K562 (cell line): ENCODE measurements around the gene WFDC11. TPM values are rescaled to one million over a fixed set of nuclear protein-coding genes. Genes with fewer than 3 reads are reported as not detected.

ENCODE experiments used
- ATAC-seq: fragments of 200-7000 bp; cut with Tn5 transposase; 3 replicates; pipeline ENCODE4 v1.9.1; 2020; ENCODE audit warnings: moderate library complexity
- BruUV-seq: library from RNA; stranded (reverse); fragments of 400-500 nt; replicated peaks from 2 replicates; lab custom pipeline; 2021; lab: Mats Ljungman, UMichigan
- CTCF ChIA-PET: fragments of 300-600 bp; formaldehyde crosslinking; extraction: SDS; loops from one replicate; lab custom pipeline; 2021; ENCODE audit warnings: low intra/inter-chr PET ratio; lab: Yijun Ruan, JAX
- POLR2A ChIA-PET: fragments of 300-600, 350-650 bp; sonication (Branson Sonifier 250); formaldehyde crosslinking; extraction: SDS; loops from one replicate; lab custom pipeline; 2021; ENCODE audit warnings: antibody characterized with exemption, inconsistent platforms; lab: Yijun Ruan, JAX
- DNase-seq, 4 experiments: peaks; one replicate each; pipeline versions ENCODE4 v3.0.0 to v3.0.0-alpha.2; 2011 to 2018; ENCODE audit warnings: low spot score in 3 of 4, mixed read lengths in 3 of 4; ENCODE audit errors: extremely low read depth in 1 of 4
- FAIRE-seq: peaks from 2 replicates; lab custom pipeline; 2011; peaks lifted over from hg19 to GRCh38; lab: Jason Lieb, UNC
- H2AFZ ChIP-seq: 2 replicates; pipeline ENCODE4 v1.6.0; 2011; ENCODE audit warnings: low read depth, low read length, control low read depth, inconsistent platforms
- H3K27ac ChIP-seq: fragments of 200-600 bp; 3 replicates; pipeline ENCODE4 v1.8.0; 2011; ENCODE audit warnings: low read depth, mild to moderate bottlenecking, control low read depth, inconsistent platforms, low read length, moderate library complexity, mixed read lengths; ENCODE audit errors: extremely low read depth
- H3K27me3 ChIP-seq, 2 experiments: fragments of 300-600 bp in 1 of 2; 2 replicates in 1 of 2; 3 replicates in 1 of 2; pipeline versions ENCODE4 v1.6.0 to v1.8.0; 2011; ENCODE audit warnings: inconsistent platforms in 2 of 2, low read length in 2 of 2, mild to moderate bottlenecking in 1 of 2, mixed read lengths in 1 of 2, moderate library complexity in 1 of 2; ENCODE audit not compliant: control insufficient read depth in 2 of 2, insufficient read depth in 2 of 2
- H3K36me3 ChIP-seq: fragments of 300-600 bp; 3 replicates; pipeline ENCODE4 v1.8.0; 2011; ENCODE audit warnings: mild to moderate bottlenecking, low read length, inconsistent platforms; ENCODE audit not compliant: control insufficient read depth, insufficient read depth
- H3K4me1 ChIP-seq, 2 experiments: fragments of 200-600 bp in 1 of 2; replicated peaks in 1 of 2; 2 replicates in 1 of 2; 3 replicates in 1 of 2; pipeline versions ENCODE4 v1.5.1 to v1.8.0; 2011; ENCODE audit warnings: inconsistent platforms in 2 of 2, low read length in 2 of 2, mild to moderate bottlenecking in 1 of 2, mixed read lengths in 1 of 2, moderate library complexity in 1 of 2; ENCODE audit not compliant: control insufficient read depth in 2 of 2, insufficient read depth in 2 of 2
- H3K4me2 ChIP-seq: 2 replicates; pipeline ENCODE4 v1.6.1; 2011; ENCODE audit warnings: low read length, control low read depth, inconsistent platforms, mixed read lengths; ENCODE audit not compliant: insufficient read depth
- H3K4me3 ChIP-seq: fragments of 200-600 bp; sonication (generic), shearing (Covaris generic); 2 replicates; pipeline ENCODE4 v1.5.1; 2016; ENCODE audit warnings: control low read depth, inconsistent platforms
- H3K79me2 ChIP-seq: fragments of 200-600 bp; 3 replicates; pipeline ENCODE4 v1.8.0; 2011; ENCODE audit warnings: low read length, inconsistent platforms; ENCODE audit not compliant: control insufficient read depth, insufficient read depth
- H3K9ac ChIP-seq, 2 experiments: 2 replicates each; pipeline versions ENCODE4 v1.6.0 to v1.6.1; 2011; ENCODE audit warnings: low read depth in 2 of 2, low read length in 2 of 2, control low read depth in 1 of 2, inconsistent platforms in 1 of 2, mild to moderate bottlenecking in 1 of 2, mixed read lengths in 1 of 2; ENCODE audit not compliant: insufficient read depth in 1 of 2
- H3K9me1 ChIP-seq: one replicate; pipeline ENCODE4 v1.6.0; 2011; ENCODE audit warnings: inconsistent platforms, mild to moderate bottlenecking, low read length, moderate library complexity; ENCODE audit not compliant: control insufficient read depth, insufficient read depth
- H3K9me3 ChIP-seq: replicated peaks from 2 replicates; pipeline ENCODE4 v1.5.1; 2011; ENCODE audit warnings: low read depth, low read length, inconsistent platforms; ENCODE audit not compliant: control insufficient read depth, insufficient read depth
- H4K20me1 ChIP-seq: replicated peaks from 2 replicates; pipeline ENCODE4 v1.6.1; 2011; ENCODE audit warnings: low read length, inconsistent platforms, mixed read lengths; ENCODE audit not compliant: control insufficient read depth, insufficient read depth
- CBX3 ChIP-seq, 2 experiments: IDR thresholded peaks; 1 replicate in 1 of 2; 2 replicates in 1 of 2; pipeline ENCODE4 v1.6.1; 2012; ENCODE audit warnings: inconsistent platforms in 2 of 2, low read length in 2 of 2, borderline replicate concordance in 1 of 2, control low read depth in 1 of 2
- FIP1L1 ChIP-seq: fragments of 200-400 bp; formaldehyde crosslinking; IDR thresholded peaks from 2 replicates; pipeline ENCODE4 v1.6.1; 2018; ENCODE audit warnings: mild to moderate bottlenecking, low read depth, low read length; ENCODE audit not compliant: poor library complexity, severe bottlenecking
- FOXP1 ChIP-seq: sonication (generic); formaldehyde crosslinking; IDR thresholded peaks from 2 replicates; pipeline ENCODE4 v1.8.0; 2022; ENCODE audit warnings: mild to moderate bottlenecking, missing genetic modification reagents
- KDM1A ChIP-seq, 2 experiments: fragments of 450-650 bp; IDR thresholded peaks; 2 replicates each; pipeline ENCODE4 v1.6.1; 2016; ENCODE audit warnings: mild to moderate bottlenecking in 2 of 2
- MAFF ChIP-seq: IDR thresholded peaks from 2 replicates; pipeline ENCODE4 v1.6.1; 2012; ENCODE audit warnings: low read length, improper control_type of control experiment
- MIER1 ChIP-seq: fragments of 450-650 bp; IDR thresholded peaks from 2 replicates; pipeline ENCODE4 v1.6.1; 2016; ENCODE audit warnings: antibody characterized with exemption, mild to moderate bottlenecking, low read depth
- PTRF ChIP-seq: fragments of 450-650 bp; IDR thresholded peaks from 2 replicates; pipeline ENCODE4 v1.6.1; 2016; ENCODE audit warnings: mild to moderate bottlenecking, missing genetic modification characterization, missing compliant biosample characterization
- SMC3 ChIP-seq: conservative IDR thresholded peaks from 2 replicates; pipeline ENCODE4 v1.6.1; 2011; ENCODE audit warnings: low read depth, low read length, improper control_type of control experiment; ENCODE audit not compliant: insufficient read depth
- SP1 ChIP-seq: sonication (generic); formaldehyde crosslinking; IDR thresholded peaks from 2 replicates; pipeline ENCODE4 v1.8.1; 2022; ENCODE audit warnings: mild to moderate bottlenecking, missing genetic modification reagents
- SRSF1 ChIP-seq: fragments of 200-400 bp; formaldehyde crosslinking; IDR thresholded peaks from 2 replicates; pipeline ENCODE4 v1.6.1; 2017; ENCODE audit warnings: mild to moderate bottlenecking, low read depth, low read length, moderate library complexity
- ZNF24 ChIP-seq: fragments of 450-650 bp; IDR thresholded peaks from 2 replicates; pipeline ENCODE4 v1.6.1; 2016
- ZNF324 ChIP-seq: fragments of 250-450 bp; sonication (Bioruptor Pico); IDR thresholded peaks from 2 replicates; pipeline ENCODE4 v1.4.0; 2020; ENCODE audit warnings: mild to moderate bottlenecking
- WGBS: fragments of 100-300 bp; shearing (Covaris generic); methylation state at CpG from one replicate; pipeline ENCODE4 v1.1.6; 2016; ENCODE audit warnings: low coverage, mixed read lengths; ENCODE audit not compliant: insufficient coverage; ENCODE audit errors: missing lambda C conversion rate; 5-methylcytosine and 5-hydroxymethylcytosine counted together
- in situ Hi-C: fragments of 300-500 bp; cut with MboI; formaldehyde crosslinking; loops from 4 replicates; pipeline ENCODE4 v1.15.0; 2018; ENCODE audit warnings: inconsistent platforms, mixed read lengths
- intact Hi-C: fragments of 100-400 bp; cut with micrococcal nuclease; formaldehyde crosslinking; loops from 2 replicates; pipeline ENCODE4 v1.14.2; 2022
- polyA plus RNA-seq, 8 experiments: library from polyadenylated mRNA; depleted of rRNA in 4 of 8; stranded (reverse) in 5 of 8; unstranded in 3 of 8; fragments of >200 nt; fragmentation: Nextera tagmentation in 2 of 8; fragmentation: Illumina TruSeq in 1 of 8; extraction: Ambion mirVana in 2 of 8; extraction: Trizol in 1 of 8; gene quantifications; 2 replicates each; pipeline versions ENCODE4 v1.2.1 to v1.2.3, GENCODE V29; 2011 to 2014; ENCODE audit warnings: inconsistent platforms in 1 of 8, missing spikeins in 1 of 8
- total RNA-seq, 7 experiments: library from RNA; depleted of rRNA in 6 of 7; stranded (reverse); fragments of >200 nt in 6 of 7; fragmentation: Illumina TruSeq in 2 of 7; extraction: Trizol in 2 of 7; gene quantifications; 2 replicates each; pipeline versions ENCODE4 v1.2.1 to v1.2.3, GENCODE V29; 2011 to 2021; ENCODE audit warnings: low replicate concordance in 1 of 7
- TF ChIP-seq, protein P1 (sequence below): sonication (generic); formaldehyde crosslinking; IDR thresholded peaks from 2 replicates; pipeline ENCODE4 v1.8.0; 2023; ENCODE audit warnings: mild to moderate bottlenecking, missing genetic modification reagents

WFDC11 gene
- total and polyA plus RNA-seq, 9 of the 15 experiments (the other 6 are each of a cell fraction or from before 2014, with no cell fraction given), result not detected

DNA sequence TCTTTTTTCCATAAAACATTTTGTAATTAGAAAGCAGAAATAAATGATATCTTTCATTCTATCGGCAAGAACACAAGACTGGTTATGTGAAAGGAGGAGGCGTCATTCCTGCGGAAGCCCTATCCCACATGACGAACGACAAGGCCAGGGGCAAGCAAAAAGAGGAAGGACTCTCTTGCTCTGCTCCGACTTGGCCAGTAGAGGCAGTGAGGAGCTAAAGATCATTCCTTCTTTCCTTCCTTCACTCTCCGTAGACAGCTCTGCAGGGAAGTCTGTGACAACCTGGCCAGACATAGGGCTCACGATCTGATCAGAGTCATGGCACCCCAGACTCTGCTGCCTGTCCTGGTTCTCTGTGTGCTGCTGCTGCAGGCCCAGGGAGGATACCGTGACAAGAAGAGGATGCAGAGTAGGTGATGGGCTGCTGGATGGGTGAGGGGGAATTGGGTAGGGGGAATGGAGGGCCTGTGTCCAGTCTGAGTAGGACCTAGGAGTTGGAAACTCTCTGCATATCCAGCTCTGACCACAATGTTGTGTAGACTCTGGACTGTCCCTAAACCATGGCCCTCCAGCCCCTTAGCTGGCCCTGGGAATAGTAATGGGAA is 40.4 kb downstream of the WFDC11 start, which contains the start of gene WFDC10A:
TSS of gene WFDC10A (plus strand) at position 244 of the 605 bp plus-strand sequence. CDS start at position 319, 75 bp downstream.
- Histone ChIP-seq H3K36me3 (no peaks in the 10 kb centered on the region), H3K4me2 (no peak within 1 kb of the TSS), H4K20me1 (no peaks in the 10 kb centered on the region; the same call in 1 of the 2 replicates), H3K79me2 (no peaks in the 10 kb centered on the region), H3K9me3 (no peaks in the 10 kb centered on the region), H3K27ac (no peak within 1 kb of the TSS), H3K27me3 (no peaks in the 10 kb centered on the region), H3K9ac (no peak within 1 kb of the TSS), H2AFZ (peak within 1 kb of the TSS; percentile 56; the same call in 1 of the 2 replicates), H3K4me1 (no peaks in the 10 kb centered on the region), H3K4me3 (no peak within 1 kb of the TSS), H3K9me1 (no peaks in the 10 kb centered on the region)
- no TSS peak for BruUV-seq
- in situ Hi-C loops (no loop called here), intact Hi-C loops (loop anchor here (1.0 kb wide), 1 partner anchor 142 kb away; no protein-coding TSS in a partner anchor)
- POLR2A ChIA-PET, result interaction anchor here (0.8 to 1.7 kb wide), 4 partner anchors 10 to 151 kb away, joined by 3 to 5 read pairs (median 4); no protein-coding TSS in a partner anchor
- CTCF ChIA-PET, result no interaction called here
- FAIRE-seq (peak; percentile 95), DNase-seq (peak; percentile 55 to 67 (median 60)), ATAC-seq (peak; percentile 98)
- 2% methylated on average over 8 of the region's 9 CpGs for WGBS
- TF ChIP-seq CBX3 (IDR thresholded peaks at IDR 0.05; ENCODE audit: borderline replicate concordance in 1 of 2, low read length in 2 of 2), result no peak
- no peak for TF ChIP-seq FIP1L1
- TF ChIP-seq SP1, result no peak
- TF ChIP-seq SRSF1, result no peak
- TF ChIP-seq, protein P1, sequence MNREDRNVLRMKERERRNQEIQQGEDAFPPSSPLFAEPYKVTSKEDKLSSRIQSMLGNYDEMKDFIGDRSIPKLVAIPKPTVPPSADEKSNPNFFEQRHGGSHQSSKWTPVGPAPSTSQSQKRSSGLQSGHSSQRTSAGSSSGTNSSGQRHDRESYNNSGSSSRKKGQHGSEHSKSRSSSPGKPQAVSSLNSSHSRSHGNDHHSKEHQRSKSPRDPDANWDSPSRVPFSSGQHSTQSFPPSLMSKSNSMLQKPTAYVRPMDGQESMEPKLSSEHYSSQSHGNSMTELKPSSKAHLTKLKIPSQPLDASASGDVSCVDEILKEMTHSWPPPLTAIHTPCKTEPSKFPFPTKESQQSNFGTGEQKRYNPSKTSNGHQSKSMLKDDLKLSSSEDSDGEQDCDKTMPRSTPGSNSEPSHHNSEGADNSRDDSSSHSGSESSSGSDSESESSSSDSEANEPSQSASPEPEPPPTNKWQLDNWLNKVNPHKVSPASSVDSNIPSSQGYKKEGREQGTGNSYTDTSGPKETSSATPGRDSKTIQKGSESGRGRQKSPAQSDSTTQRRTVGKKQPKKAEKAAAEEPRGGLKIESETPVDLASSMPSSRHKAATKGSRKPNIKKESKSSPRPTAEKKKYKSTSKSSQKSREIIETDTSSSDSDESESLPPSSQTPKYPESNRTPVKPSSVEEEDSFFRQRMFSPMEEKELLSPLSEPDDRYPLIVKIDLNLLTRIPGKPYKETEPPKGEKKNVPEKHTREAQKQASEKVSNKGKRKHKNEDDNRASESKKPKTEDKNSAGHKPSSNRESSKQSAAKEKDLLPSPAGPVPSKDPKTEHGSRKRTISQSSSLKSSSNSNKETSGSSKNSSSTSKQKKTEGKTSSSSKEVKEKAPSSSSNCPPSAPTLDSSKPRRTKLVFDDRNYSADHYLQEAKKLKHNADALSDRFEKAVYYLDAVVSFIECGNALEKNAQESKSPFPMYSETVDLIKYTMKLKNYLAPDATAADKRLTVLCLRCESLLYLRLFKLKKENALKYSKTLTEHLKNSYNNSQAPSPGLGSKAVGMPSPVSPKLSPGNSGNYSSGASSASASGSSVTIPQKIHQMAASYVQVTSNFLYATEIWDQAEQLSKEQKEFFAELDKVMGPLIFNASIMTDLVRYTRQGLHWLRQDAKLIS (CRISPR knock-in tag), result no peak
- no peak for TF ChIP-seq FOXP1 (CRISPR knock-in tag)
- TF ChIP-seq SMC3, result 0 out of 2 replicates have a peak, but pooled peaks have one; percentile 23
- TF ChIP-seq ZNF324 (CRISPR knock-in tag), result no peak
- TF ChIP-seq ZNF24, result peak; percentile 72; the same call in 1 of the 2 replicates
- no peak for TF ChIP-seq PTRF (tag)
- TF ChIP-seq MIER1, result no peak
- no peak for TF ChIP-seq KDM1A (IDR thresholded peaks at IDR 0.05)
- TF ChIP-seq MAFF, result no peak
